Fibroblast of villous mesenchyme (primary cell): ENCODE data around the gene TBPL1. TPM values are rescaled to one million over a fixed set of nuclear protein-coding genes. Genes with fewer than 3 reads are reported as not detected.
"Not testable (repeated sequence)": the region's sequence is repeated elsewhere in the genome, so short reads cannot be mapped to it uniquely, and the experiment has no call there.

Experiments
- DNase-seq: peaks from one replicate; pipeline ENCODE4 v3.0.0-alpha.2; 2010; ENCODE audit warnings: low read depth
- H3K4me3 ChIP-seq: 2 replicates; pipeline ENCODE4 v1.5.1; 2011; ENCODE audit warnings: low read depth, mild to moderate bottlenecking, low read length
- CTCF ChIP-seq: IDR thresholded peaks from 2 replicates; pipeline ENCODE4 v1.5.1; 2012; ENCODE audit warnings: low read depth, mild to moderate bottlenecking, low read length; ENCODE audit not compliant: insufficient read depth
- total RNA-seq: library from RNA; depleted of rRNA; stranded (reverse); fragments of >200 nt; gene quantifications from 2 replicates; pipeline ENCODE4 v1.2.3, GENCODE V29; 2012

The TBPL1 gene
- total RNA-seq, 1 donor, result 18.6 TPM

- no peak for DNase-seq
- TF ChIP-seq CTCF, result no peak
- H3K4me3 ChIP-seq, result no peak overlapping the region
Observed at GRCh38 chr6:133919362-133919761, 33.7 kb upstream of the TBPL1 start.

GRCh38 chr6:133921249-133921859 is 31.7 kb upstream of the TBPL1 start:
- peak; percentile 95 for TF ChIP-seq CTCF
- peak; percentile 81 for DNase-seq
- peak overlapping the region; percentile 29 for H3K4me3 ChIP-seq

GRCh38 chr6:133923938-133924593 is 29.0 kb upstream of the TBPL1 start:
- H3K4me3 ChIP-seq, result no peak overlapping the region
- DNase-seq, result peak; percentile 85
- TF ChIP-seq CTCF, result peak; percentile 94

- peak; percentile 6 for TF ChIP-seq CTCF
- H3K4me3 ChIP-seq, DNase-seq: not testable (repeated sequence)
Observed at GRCh38 chr6:133931221-133931620, 21.8 kb upstream of the TBPL1 start.

- H3K4me3 ChIP-seq, DNase-seq: not testable (repeated sequence)
Observed at GRCh38 chr6:133936352-133936751, 16.7 kb upstream of the TBPL1 start.

GRCh38 chr6:133937909-133938308 is 15.1 kb upstream of the TBPL1 start:
- H3K4me3 ChIP-seq, result no peak overlapping the region
- TF ChIP-seq CTCF, result no peak
- no peak for DNase-seq

- no peak overlapping the region for H3K4me3 ChIP-seq
- no peak for DNase-seq
- TF ChIP-seq CTCF, result no peak
Observed at GRCh38 chr6:133938533-133938932, 14.5 kb upstream of the TBPL1 start.
